ENCODE measurements around the gene POLR3H.

The POLR3H gene

DNA sequence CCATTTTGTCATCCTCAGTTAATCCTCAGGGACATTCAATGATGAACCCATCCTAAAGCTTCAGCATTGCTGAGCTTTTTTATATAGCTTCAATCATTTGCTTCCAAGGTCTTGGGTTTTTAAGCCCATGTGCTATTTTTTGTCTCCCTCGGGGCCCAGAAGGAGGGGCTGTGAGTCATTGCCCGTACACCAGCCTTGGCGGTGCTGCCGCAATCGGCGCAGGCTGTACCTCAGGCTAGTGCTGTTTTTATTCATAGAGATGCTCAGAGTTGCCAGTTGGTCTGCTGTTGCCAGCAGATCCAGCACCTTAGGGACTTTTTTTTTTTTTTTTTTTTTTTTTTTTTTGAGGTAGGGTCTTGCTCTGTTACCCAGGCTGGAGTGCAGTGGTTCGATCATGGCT lies 39.9 kb downstream of the POLR3H start:
- no peak overlapping the region for H3K27ac ChIP-seq
- TF ChIP-seq, protein P1, sequence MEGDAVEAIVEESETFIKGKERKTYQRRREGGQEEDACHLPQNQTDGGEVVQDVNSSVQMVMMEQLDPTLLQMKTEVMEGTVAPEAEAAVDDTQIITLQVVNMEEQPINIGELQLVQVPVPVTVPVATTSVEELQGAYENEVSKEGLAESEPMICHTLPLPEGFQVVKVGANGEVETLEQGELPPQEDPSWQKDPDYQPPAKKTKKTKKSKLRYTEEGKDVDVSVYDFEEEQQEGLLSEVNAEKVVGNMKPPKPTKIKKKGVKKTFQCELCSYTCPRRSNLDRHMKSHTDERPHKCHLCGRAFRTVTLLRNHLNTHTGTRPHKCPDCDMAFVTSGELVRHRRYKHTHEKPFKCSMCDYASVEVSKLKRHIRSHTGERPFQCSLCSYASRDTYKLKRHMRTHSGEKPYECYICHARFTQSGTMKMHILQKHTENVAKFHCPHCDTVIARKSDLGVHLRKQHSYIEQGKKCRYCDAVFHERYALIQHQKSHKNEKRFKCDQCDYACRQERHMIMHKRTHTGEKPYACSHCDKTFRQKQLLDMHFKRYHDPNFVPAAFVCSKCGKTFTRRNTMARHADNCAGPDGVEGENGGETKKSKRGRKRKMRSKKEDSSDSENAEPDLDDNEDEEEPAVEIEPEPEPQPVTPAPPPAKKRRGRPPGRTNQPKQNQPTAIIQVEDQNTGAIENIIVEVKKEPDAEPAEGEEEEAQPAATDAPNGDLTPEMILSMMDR (conservative IDR thresholded peaks at IDR 0.05) = no peak
- no peak for TF ChIP-seq ZFX (IDR thresholded peaks at IDR 0.05)

DNA sequence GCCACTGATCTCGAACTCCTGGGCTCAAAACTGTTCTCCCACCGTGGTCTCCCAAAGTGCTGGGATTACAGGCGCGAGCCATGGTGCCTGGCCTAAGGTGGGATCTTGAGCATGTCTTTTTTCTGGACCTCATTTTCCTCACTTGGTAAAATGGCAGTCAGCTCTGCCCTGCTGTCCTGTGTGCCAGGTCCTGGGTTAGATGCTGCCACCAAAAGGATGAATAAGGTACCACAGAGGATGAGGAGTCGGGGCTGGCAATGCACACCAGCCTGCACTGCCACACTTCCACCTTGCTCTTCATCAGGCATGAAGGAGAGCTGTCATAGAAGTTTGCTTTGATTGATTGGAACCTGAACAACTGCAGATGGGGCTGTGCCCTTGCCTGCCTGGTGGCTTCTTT lies 43.1 kb downstream of the POLR3H start:
- no peak overlapping the region for H3K27ac ChIP-seq
- no peak for TF ChIP-seq ZFX (IDR thresholded peaks at IDR 0.05)
- TF ChIP-seq, protein P1 (conservative IDR thresholded peaks at IDR 0.05) = no peak

DNA sequence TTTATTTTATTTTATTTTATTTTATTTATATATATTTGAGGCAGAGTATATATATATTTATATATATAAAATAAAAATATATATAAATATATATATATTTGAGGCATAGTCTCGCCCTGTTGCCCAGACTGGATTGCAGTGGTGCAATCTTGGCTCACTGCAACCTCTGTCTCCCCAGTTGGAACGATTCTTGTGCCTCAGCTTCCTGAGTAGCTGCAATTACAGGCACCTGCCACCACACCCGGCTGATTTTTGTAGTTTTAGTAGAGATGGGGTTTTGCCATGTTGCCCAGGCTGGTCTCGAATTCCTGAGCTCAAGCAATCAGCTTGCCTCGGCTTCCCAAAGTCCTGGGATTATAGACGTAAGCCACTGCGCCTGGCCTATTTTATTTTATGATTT lies 44.0 kb downstream of the POLR3H start:
- TF ChIP-seq, protein P1 (conservative IDR thresholded peaks at IDR 0.05) = no peak
- no peak for TF ChIP-seq ZFX (IDR thresholded peaks at IDR 0.05)
- no peak overlapping the region for H3K27ac ChIP-seq

DNA sequence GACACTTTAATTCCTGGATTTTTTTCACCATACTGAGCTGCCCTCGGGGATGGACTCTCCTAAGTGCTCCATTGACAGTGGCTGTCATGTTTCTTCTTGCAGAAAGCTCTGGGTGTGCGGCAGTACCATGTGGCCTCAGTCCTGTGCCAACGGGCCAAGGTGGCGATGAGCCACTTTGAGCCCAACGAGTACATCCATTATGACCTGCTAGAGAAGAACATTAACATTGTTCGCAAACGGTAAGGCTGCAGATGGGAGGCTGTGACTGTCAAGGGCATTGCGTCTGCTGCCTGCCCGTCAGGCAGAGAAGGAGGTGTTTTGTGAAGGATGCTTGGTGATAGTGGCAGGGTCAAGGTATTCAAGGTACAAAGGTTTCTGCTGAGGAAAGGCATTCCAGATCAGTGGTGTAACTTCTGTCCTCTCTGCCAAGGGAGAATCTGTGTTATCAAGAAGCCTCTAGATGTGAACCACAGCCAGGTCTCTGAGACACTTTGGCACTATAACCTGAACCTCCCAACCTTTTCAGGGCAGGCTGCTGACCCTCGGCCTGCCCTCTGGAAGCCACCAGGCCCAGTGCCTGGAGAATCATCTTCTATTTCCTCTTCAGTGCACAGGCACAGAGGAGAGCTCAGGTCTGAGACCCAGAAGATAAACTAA lies 44.5 kb downstream of the POLR3H start:
- TF ChIP-seq, protein P1 (conservative IDR thresholded peaks at IDR 0.05) = no peak
- TF ChIP-seq ZFX (IDR thresholded peaks at IDR 0.05) = no peak
- no peak overlapping the region for H3K27ac ChIP-seq

DNA sequence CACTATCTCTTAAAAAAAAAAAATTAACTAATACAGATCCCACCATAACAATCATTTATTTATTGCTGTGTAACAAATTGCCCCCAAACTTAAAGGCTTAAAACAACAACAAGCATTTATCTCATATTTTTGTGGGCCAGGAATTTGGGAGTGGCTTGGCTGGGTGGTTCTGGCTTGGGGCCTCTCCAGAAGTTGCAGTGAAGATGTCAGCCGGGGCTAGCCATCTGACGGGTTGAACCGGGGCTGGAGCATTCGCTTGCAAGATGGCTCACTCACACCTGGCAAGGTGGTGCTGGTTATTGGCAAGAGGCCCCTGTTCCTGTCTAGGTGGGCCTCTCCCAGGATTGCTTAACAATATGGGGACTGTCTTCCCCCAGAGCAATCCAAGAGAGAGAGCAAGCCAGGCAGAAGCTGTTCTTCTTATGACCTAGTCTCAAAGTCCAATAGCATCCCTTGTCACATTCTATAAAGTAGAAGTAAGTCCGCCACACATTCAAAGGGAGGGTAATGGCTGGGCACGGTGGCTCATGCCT lies 45.9 kb downstream of the POLR3H start:
- TF ChIP-seq ZFX (IDR thresholded peaks at IDR 0.05) = no peak
- TF ChIP-seq, protein P1 (conservative IDR thresholded peaks at IDR 0.05) = no peak
- H3K27ac ChIP-seq = no peak overlapping the region

DNA sequence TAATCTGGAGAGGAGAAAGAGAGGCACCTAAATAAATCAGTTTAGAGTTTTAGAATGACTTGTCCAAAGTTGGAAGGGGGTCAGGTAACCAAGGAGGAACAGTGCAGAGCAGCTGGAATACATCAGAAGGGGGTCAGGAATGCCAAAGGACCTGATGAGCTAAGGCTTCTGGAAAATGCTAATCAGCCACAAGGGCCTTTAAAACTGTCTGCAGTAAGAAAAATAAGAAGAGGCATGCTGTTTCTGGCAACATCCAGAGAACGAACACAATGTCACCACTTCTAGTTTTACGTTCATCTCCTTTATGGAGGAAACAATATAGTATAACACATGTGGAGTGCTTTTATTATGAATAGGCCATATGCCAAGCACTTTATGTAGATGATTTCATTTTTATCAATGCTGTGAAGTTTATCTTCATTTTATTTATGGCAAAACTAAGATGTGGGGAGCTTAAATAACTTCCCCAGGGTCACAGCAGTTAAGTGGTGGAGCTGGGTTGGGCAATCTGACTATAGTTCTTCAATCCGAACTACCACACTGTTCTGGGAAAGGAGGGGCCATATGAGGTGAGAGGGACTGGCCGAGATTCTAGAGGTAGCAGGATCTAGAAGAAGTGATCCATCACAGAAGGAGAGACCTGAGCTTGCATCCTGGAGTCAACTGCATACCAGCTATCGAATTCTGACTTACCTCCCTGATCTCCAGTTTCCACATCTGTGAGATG lies 52.7 kb downstream of the POLR3H start:
- no peak overlapping the region for H3K27ac ChIP-seq
- TF ChIP-seq, protein P1 (conservative IDR thresholded peaks at IDR 0.05) = no peak
- no peak for TF ChIP-seq ZFX (IDR thresholded peaks at IDR 0.05)

Measured in C4-2B (cell line).